HG02763 (cell line): ENCODE measurements around the gene THPO.

ENCODE experiments used
- ATAC-seq: cut with Tn5 transposase; IDR thresholded peaks from one replicate; pipeline ENCODE4 v1.9.1; 2021; ENCODE audit warnings: mild to moderate bottlenecking, moderate library complexity; ENCODE audit not compliant: unreplicated experiment

Gene THPO

GRCh38 chr3:184368116-184368515, 9.9 kb downstream of the THPO start:
- ATAC-seq, result no peak

GRCh38 chr3:184366619-184367289, 11.3 kb downstream of the THPO start:
- ATAC-seq, result no peak

- ATAC-seq, result peak; percentile 88
These were observed 15.1 kb downstream of the THPO start for GRCh38 chr3:184362668-184363546.

GRCh38 chr3:184361932-184362667, 15.9 kb downstream of the THPO start:
- no peak for ATAC-seq

GRCh38 chr3:184361532-184361931, 16.5 kb downstream of the THPO start, which contains the start of the genes CLCN2 and POLR2H:
TSS of gene CLCN2 (minus strand) at chr3:184361605. CDS start at chr3:184361479, 126 bp downstream.
TSS of gene POLR2H (plus strand) at chr3:184361710. CDS start at chr3:184363493, 1,783 bp downstream.
- peak; percentile 39 for ATAC-seq

- no peak for ATAC-seq
These were observed 17.0 kb downstream of the THPO start for GRCh38 chr3:184360929-184361531.

GRCh38 chr3:184360070-184360928, 17.7 kb downstream of the THPO start:
- ATAC-seq, result no peak

GRCh38 chr3:184359610-184360009, 18.4 kb downstream of the THPO start:
- no peak for ATAC-seq

GRCh38 chr3:184358921-184359350, 19.1 kb downstream of the THPO start:
- no peak for ATAC-seq

- ATAC-seq, result no peak
These were observed 19.8 kb downstream of the THPO start for GRCh38 chr3:184358124-184358767.

- no peak for ATAC-seq
These were observed 20.5 kb downstream of the THPO start for GRCh38 chr3:184357248-184358123.

- ATAC-seq, result no peak
These were observed 22.6 kb downstream of the THPO start for GRCh38 chr3:184355261-184356040.

GRCh38 chr3:184354754-184355153, 23.3 kb downstream of the THPO start:
- ATAC-seq, result no peak

- no peak for ATAC-seq
These were observed 23.8 kb downstream of the THPO start for GRCh38 chr3:184354121-184354728.

- no peak for ATAC-seq
These were observed 24.5 kb downstream of the THPO start for GRCh38 chr3:184353546-184353941.

- no peak for ATAC-seq
These were observed 25.0 kb downstream of the THPO start for GRCh38 chr3:184352897-184353545.
